Measurements from ENCODE around the gene SSU72.
"Not testable (repeated sequence)": the region's sequence is repeated elsewhere in the genome, so short reads cannot be mapped to it uniquely, and the experiment has no call there.

SSU72 gene

GRCh38 chr1:1561801-1562470 is 12.7 kb downstream of the SSU72 start:
- H3K4me3 ChIP-seq (replicated peaks; ENCODE audit: insufficient read depth, low read length): no peak overlapping the region
- no peaks in the 10 kb centered on the region for H3K27me3 ChIP-seq (ENCODE audit: insufficient read depth, poor library complexity, severe bottlenecking)
- no peak for TF ChIP-seq REST (IDR thresholded peaks at IDR 0.05; ENCODE audit: insufficient replicate concordance, low read depth)
- no peak for TF ChIP-seq CTCF (IDR thresholded peaks at IDR 0.05; ENCODE audit: insufficient read depth, low read length)
- H3K27ac ChIP-seq (replicated peaks): no peak overlapping the region
- DNase-seq (ENCODE audit: low read depth in 1 of 2, low spot score in 1 of 2): no peak

GRCh38 chr1:1560178-1560577 is 14.5 kb downstream of the SSU72 start:
- no peak overlapping the region for H3K4me3 ChIP-seq (replicated peaks; ENCODE audit: insufficient read depth, low read length)
- no peak for DNase-seq (ENCODE audit: low read depth in 1 of 2, low spot score in 1 of 2)
- H3K27me3 ChIP-seq (ENCODE audit: insufficient read depth, poor library complexity, severe bottlenecking): no peaks in the 10 kb centered on the region
- H3K27ac ChIP-seq (replicated peaks): no peak overlapping the region
- 0 out of 2 replicates have a peak, but pooled peaks have one; percentile 17 for TF ChIP-seq POLR2AphosphoS5 (IDR thresholded peaks at IDR 0.05; ENCODE audit: low read depth)
- no peak for TF ChIP-seq SPI1 (IDR thresholded peaks at IDR 0.05; ENCODE audit: borderline replicate concordance, low read depth)

- no peak for DNase-seq (ENCODE audit: low read depth in 1 of 2, low spot score in 1 of 2)
- Histone ChIP-seq H3K4me3 (replicated peaks; ENCODE audit: insufficient read depth, low read length) (no peak overlapping the region), H3K27me3 (ENCODE audit: insufficient read depth, poor library complexity, severe bottlenecking) (no peaks in the 10 kb centered on the region), H3K27ac (replicated peaks) (no peak overlapping the region)
- TF ChIP-seq SPI1 (IDR thresholded peaks at IDR 0.05; ENCODE audit: borderline replicate concordance, low read depth): no peak
- TF ChIP-seq POLR2AphosphoS5 (IDR thresholded peaks at IDR 0.05; ENCODE audit: low read depth): no peak
- no peak for TF ChIP-seq REST (IDR thresholded peaks at IDR 0.05; ENCODE audit: insufficient replicate concordance, low read depth)
- TF ChIP-seq GABPA (IDR thresholded peaks at IDR 0.05; ENCODE audit: low read depth): no peak
- TF ChIP-seq CTCF (IDR thresholded peaks at IDR 0.05; ENCODE audit: insufficient read depth, low read length): no peak
Measured at GRCh38 chr1:1559066-1559465, 15.6 kb downstream of the SSU72 start.

- Histone ChIP-seq H3K27me3 (ENCODE audit: insufficient read depth, poor library complexity, severe bottlenecking) (no peaks in the 10 kb centered on the region), H3K4me3 (replicated peaks; ENCODE audit: insufficient read depth, low read length) (no peak overlapping the region), H3K27ac (replicated peaks) (no peak overlapping the region)
- TF ChIP-seq CTCF (IDR thresholded peaks at IDR 0.05; ENCODE audit: insufficient read depth, low read length): no peak
- no peak for TF ChIP-seq SPI1 (IDR thresholded peaks at IDR 0.05; ENCODE audit: borderline replicate concordance, low read depth)
- TF ChIP-seq REST (IDR thresholded peaks at IDR 0.05; ENCODE audit: insufficient replicate concordance, low read depth): no peak
- no peak for TF ChIP-seq POLR2AphosphoS5 (IDR thresholded peaks at IDR 0.05; ENCODE audit: low read depth)
- no peak for TF ChIP-seq GABPA (IDR thresholded peaks at IDR 0.05; ENCODE audit: low read depth)
- DNase-seq (ENCODE audit: low read depth in 1 of 2, low spot score in 1 of 2): no peak
Measured at GRCh38 chr1:1558591-1558990, 16.1 kb downstream of the SSU72 start.

- not testable (repeated sequence) for H3K4me3 ChIP-seq (replicated peaks; ENCODE audit: insufficient read depth, low read length); H3K27me3 ChIP-seq (ENCODE audit: insufficient read depth, poor library complexity, severe bottlenecking); DNase-seq (ENCODE audit: low read depth in 1 of 2, low spot score in 1 of 2); H3K27ac ChIP-seq (replicated peaks)
Measured at GRCh38 chr1:1557688-1558087, 17.0 kb downstream of the SSU72 start.

- not testable (repeated sequence) for H3K4me3 ChIP-seq (replicated peaks; ENCODE audit: insufficient read depth, low read length); DNase-seq (ENCODE audit: low read depth in 1 of 2, low spot score in 1 of 2); H3K27ac ChIP-seq (replicated peaks); H3K27me3 ChIP-seq (ENCODE audit: insufficient read depth, poor library complexity, severe bottlenecking)
Measured at GRCh38 chr1:1556961-1557360, 17.7 kb downstream of the SSU72 start.
